GM12878 (cell line): ENCODE data around the gene PROC. TPM values are rescaled to one million over a fixed set of nuclear protein-coding genes. Genes with fewer than 3 reads are reported as not detected.

ENCODE experiments used
- ATAC-seq: fragments of 200-7000 bp; cut with Tn5 transposase; 3 replicates; pipeline ENCODE4 v1.9.1; 2020; ENCODE audit warnings: mild to moderate bottlenecking, moderate library complexity
- BruUV-seq: library from RNA; stranded (reverse); fragments of 400-500 nt; replicated peaks from 2 replicates; lab custom pipeline; 2021; lab: Mats Ljungman, UMichigan
- CTCF ChIA-PET: fragments of 300-600 bp; sonication (Branson Sonifier 250); formaldehyde crosslinking; extraction: SDS; loops from one replicate; lab custom pipeline; 2021; ENCODE audit warnings: inconsistent platforms; lab: Yijun Ruan, JAX
- POLR2A ChIA-PET: fragments of 350-600 bp; formaldehyde crosslinking; extraction: SDS; loops from one replicate; lab custom pipeline; 2021; ENCODE audit warnings: inconsistent platforms; lab: Charles Lee
- RAD21 ChIA-PET: fragments of 300-600 bp; sonication (Branson Sonifier 250); formaldehyde crosslinking; loops from one replicate; lab custom pipeline; 2023; ENCODE audit warnings: antibody characterized with exemption; ENCODE audit not compliant: unreplicated experiment; lab: Charles Lee
- SMC1A ChIA-PET: fragments of 300-600 bp; sonication (Branson Sonifier 250); formaldehyde crosslinking; loops from one replicate; lab custom pipeline; 2023; ENCODE audit not compliant: unreplicated experiment, uncharacterized antibody; lab: Charles Lee
- DNase-seq: peaks from one replicate; pipeline ENCODE4 v3.0.0-alpha.2; 2011; ENCODE audit warnings: low read depth, low spot score
- FAIRE-seq: peaks from 3 replicates; lab custom pipeline; 2011; peaks lifted over from hg19 to GRCh38; lab: Jason Lieb, UNC
- H2AFZ ChIP-seq: 2 replicates; pipeline ENCODE4 v1.6.0; 2011; ENCODE audit warnings: low read depth, low read length, control low read depth; ENCODE audit not compliant: control insufficient read depth
- H3K27ac ChIP-seq: 2 replicates; pipeline ENCODE4 v1.5.1; 2011; ENCODE audit warnings: control low read depth; ENCODE audit not compliant: control insufficient read depth, insufficient read depth
- H3K27me3 ChIP-seq, 2 experiments: replicated peaks in 1 of 2; 2 replicates each; pipeline versions ENCODE4 v1.6.0 to v1.6.1; 2011; ENCODE audit warnings: low read length in 1 of 2; ENCODE audit not compliant: control insufficient read depth in 2 of 2, insufficient read depth in 2 of 2
- H3K36me3 ChIP-seq, 2 experiments: 2 replicates each; pipeline ENCODE4 v1.5.1; 2011; ENCODE audit warnings: low read length in 1 of 2; ENCODE audit not compliant: control insufficient read depth in 2 of 2, insufficient read depth in 2 of 2
- H3K4me1 ChIP-seq: 2 replicates; pipeline ENCODE4 v1.6.1; 2011; ENCODE audit warnings: mild to moderate bottlenecking, low read length, moderate library complexity, mixed read lengths; ENCODE audit not compliant: control insufficient read depth, insufficient read depth
- H3K4me2 ChIP-seq: 2 replicates; pipeline ENCODE4 v1.6.0; 2011; ENCODE audit warnings: control low read depth; ENCODE audit not compliant: control insufficient read depth, insufficient read depth
- H3K4me3 ChIP-seq: fragments of 200-600 bp; sonication (generic); 2 replicates; pipeline ENCODE4 v1.5.1; 2016
- H3K79me2 ChIP-seq: 2 replicates; pipeline ENCODE4 v1.6.0; 2011; ENCODE audit warnings: low read length; ENCODE audit not compliant: control insufficient read depth, insufficient read depth
- H3K9ac ChIP-seq: 2 replicates; pipeline ENCODE4 v1.8.0; 2011; ENCODE audit warnings: low read length, control low read depth, mixed read lengths; ENCODE audit not compliant: control insufficient read depth, insufficient read depth
- H3K9me3 ChIP-seq: replicated peaks from 3 replicates; pipeline ENCODE4 v1.5.1; 2011; ENCODE audit warnings: mild to moderate bottlenecking, low read length; ENCODE audit not compliant: control insufficient read depth, insufficient read depth
- H4K20me1 ChIP-seq: 2 replicates; pipeline ENCODE4 v1.6.0; 2011; ENCODE audit not compliant: control insufficient read depth, insufficient read depth
- ESRRA ChIP-seq: IDR thresholded peaks from 2 replicates; pipeline ENCODE4 v1.6.1; 2012; ENCODE audit warnings: mild to moderate bottlenecking, low read length, improper control_type of control experiment
- SKIL ChIP-seq: fragments of 450-650 bp; IDR thresholded peaks from 2 replicates; pipeline ENCODE4 v1.6.1; 2017; ENCODE audit warnings: mild to moderate bottlenecking, low read depth, inconsistent platforms; ENCODE audit not compliant: poor library complexity, severe bottlenecking
- SMC3 ChIP-seq: IDR thresholded peaks from 2 replicates; pipeline ENCODE4 v1.6.1; 2011; ENCODE audit warnings: low read length, improper control_type of control experiment, borderline replicate concordance
- SPI1 ChIP-seq: IDR thresholded peaks from 2 replicates; pipeline ENCODE4 v1.6.1; 2011; ENCODE audit warnings: low read depth, mild to moderate bottlenecking, low read length, moderate library complexity, borderline replicate concordance; ENCODE audit not compliant: insufficient read depth
- ZNF592 ChIP-seq: fragments of 450-650 bp; IDR thresholded peaks from 2 replicates; pipeline ENCODE4 v1.6.1; 2017; ENCODE audit warnings: mild to moderate bottlenecking, moderate library complexity
- WGBS: methylation state at CpG from one replicate; pipeline ENCODE4 v1.1.6; 2016; ENCODE audit warnings: low lambda C conversion rate; ENCODE audit not compliant: insufficient replicate concordance, insufficient coverage; ENCODE audit errors: missing lambda C conversion rate; 5-methylcytosine and 5-hydroxymethylcytosine counted together
- in situ Hi-C: fragments of 300-500 bp; cut with MboI; formaldehyde crosslinking; loops from 9 replicates; pipeline ENCODE4 v1.14.3; 2018; ENCODE audit warnings: mixed read lengths
- intact Hi-C: fragments of 100-400 bp; cut with micrococcal nuclease; formaldehyde crosslinking; loops from one replicate; pipeline ENCODE4 v1.14.2; 2022; ENCODE audit not compliant: unreplicated experiment
- polyA plus RNA-seq, 11 experiments: library from polyadenylated mRNA; depleted of rRNA in 4 of 11; unstranded in 6 of 11; stranded (reverse) in 5 of 11; fragments of >200 nt; fragmentation: Nextera tagmentation in 4 of 11; fragmentation: Illumina TruSeq in 1 of 11; extraction: Ambion mirVana in 4 of 11; extraction: Trizol in 1 of 11; gene quantifications; 1 replicate in 1 of 11; 2 replicates in 10 of 11; pipeline versions ENCODE4 v1.2.1 to v1.2.3, GENCODE V29; 2011 to 2016; ENCODE audit warnings: inconsistent platforms in 2 of 11, missing spikeins in 2 of 11, low read depth in 1 of 11
- total RNA-seq, 4 experiments: library from RNA; depleted of rRNA in 3 of 4; stranded (reverse); fragments of >200 nt in 3 of 4; fragmentation: Illumina TruSeq in 1 of 4; extraction: Trizol in 1 of 4; gene quantifications; 2 replicates each; pipeline versions ENCODE4 v1.2.1 to v1.2.3, GENCODE V29; 2013 to 2021

The PROC gene
- total and polyA plus RNA-seq, 10 of the 15 experiments (the other 5 are each of a cell fraction or from before 2014, with no cell fraction given): not detected

- WGBS: 57% methylated on average over 3 of the region's 3 CpGs
- POLR2A ChIA-PET: interaction anchor here (1.8 kb wide), 1 partner anchor 17 kb away, joined by 4 read pairs; no protein-coding TSS in a partner anchor
- ATAC-seq: no peak
- Histone ChIP-seq H3K36me3 (no peaks in the 10 kb centered on the region), H3K79me2 (no peaks in the 10 kb centered on the region), H3K4me3 (no peak overlapping the region), H3K9ac (no peak overlapping the region), H3K9me3 (no peaks in the 10 kb centered on the region), H3K4me1 (peaks cover 12% of the 10 kb centered on the region), H4K20me1 (no peaks in the 10 kb centered on the region), H3K4me2 (no peak overlapping the region), H3K27me3 (no peaks in the 10 kb centered on the region), H3K27ac (no peak overlapping the region), H2AFZ (no peak overlapping the region)
- no peak for FAIRE-seq
- intact Hi-C loops: no loop called here
- SMC1A ChIA-PET: no interaction called here
- TF ChIP-seq SMC3: no peak
- no peak for TF ChIP-seq ESRRA
- no peak for TF ChIP-seq SPI1
- TF ChIP-seq SKIL: no peak
- no peak for TF ChIP-seq ZNF592
- BruUV-seq: no TSS peak
- CTCF ChIA-PET: no interaction called here
- in situ Hi-C loops: no loop called here
- no peak for DNase-seq
- RAD21 ChIA-PET: no interaction called here
Observed at GRCh38 chr2:127405255-127405610, 13.0 kb upstream of the PROC start.
